Pancreas (tissue), 10 donors: ENCODE measurements around the gene SMYD3. TPM values are rescaled to one million over a fixed set of nuclear protein-coding genes. Genes with fewer than 3 reads are reported as not detected.

Experiments
- ATAC-seq, 4 donors: fragments of 200-7000 bp; cut with Tn5 transposase; one replicate each; pipeline versions ENCODE4 v1.8.0 to v1.9.1; 2020; ENCODE audit warnings: mild to moderate bottlenecking in 4 of 4, moderate library complexity in 4 of 4
- DNase-seq, 6 donors: peaks; one replicate each; pipeline ENCODE4 v3.0.0-alpha.2; 2020
- FAIRE-seq: peaks from 2 replicates; lab custom pipeline; 2012; peaks lifted over from hg19 to GRCh38; lab: Jason Lieb, UNC
- H3K27ac ChIP-seq, 4 donors: fragments of 200-600 bp; sonication (generic); 1 replicate in 3 of 4; 2 replicates in 1 of 4; pipeline versions ENCODE4 v1.5.0 to v1.8.0; 2020
- H3K27me3 ChIP-seq, 4 donors: fragments of 200-600 bp; one replicate each; pipeline ENCODE4 v1.8.0; 2021
- H3K36me3 ChIP-seq, 3 donors: fragments of 200-600 bp; sonication (generic) in 1 of 3; one replicate each; pipeline versions ENCODE4 v1.5.0 to v1.8.0; 2020 to 2021
- H3K4me1 ChIP-seq, 3 donors: fragments of 200-600 bp; one replicate each; pipeline ENCODE4 v1.8.0; 2021
- H3K4me3 ChIP-seq, 4 donors: fragments of 200-600 bp; sonication (generic) in 2 of 4; one replicate each; pipeline versions ENCODE4 v1.5.0 to v1.8.0; 2020 to 2021
- H3K9me3 ChIP-seq, 4 donors: fragments of 200-600 bp; one replicate each; pipeline ENCODE4 v1.8.0; 2021
- CTCF ChIP-seq, 4 donors: fragments of 200-600 bp; sonication (generic) in 3 of 4; IDR thresholded peaks; one replicate each; pipeline versions ENCODE4 v1.5.0 to v1.8.0; 2021; ENCODE audit warnings: antibody characterized with exemption in 4 of 4
- WGBS, 2 donors: extraction: QIAGEN DNeasy Blood & Tissue Kit; methylation state at CpG; one replicate each; pipeline ENCODE4 v1.1.7; 2013; 5-methylcytosine and 5-hydroxymethylcytosine counted together
- intact Hi-C, 3 donors: fragments of 100-400 bp; cut with DNase I; formaldehyde crosslinking; loops; one replicate each; pipeline versions ENCODE4 v1.11.1 to v1.14.2; 2022
- polyA plus RNA-seq, 2 donors: library from polyadenylated mRNA; stranded (reverse); fragments of 200-250 nt; gene quantifications; one replicate each; pipeline ENCODE4 v1.2.3, GENCODE V29; 2013
- total RNA-seq, 6 donors: library from RNA; stranded (reverse); fragmentation: NEBNext Ultra II Directional in 4 of 6; extraction: Animal tissue kit (Norgen Biotek cat#: 25700) in 4 of 6; gene quantifications; one replicate each; pipeline versions ENCODE4 v1.2.1 to v1.2.4, GENCODE V29; 2021 to 2023
- donor health status: healthy with polysubstance abuse.
- donor health status: DM: no; HTN: no; CAD: no; lungs with moderate emphysema.
- donor health status: DM: no; HTN: no; CAD: no.
- donor health status: control.
- donor health status: control.
- donor health status: Bipolar disorder and iron deficiency.
- donor health status: DM: yes; HTN: yes; CAD: no.
- donor health status: DM: no; HTN: no; CAD: no.
- donor health status: DM: no; HTN: no; CAD: no.
- donor health status: DM: yes; HTN: yes; CAD: no.

Gene SMYD3
- total and polyA plus RNA-seq, 8 donors: 4.6 to 10.5 (median 6.7) TPM

- peak in 2 of 4 donors; percentile 34 to 57 for ATAC-seq
- no peaks in the 10 kb centered on the region for H3K4me1 ChIP-seq
- 65 to 68% methylated on average over 3 of the region's 3 CpGs for WGBS, 2 donors
- no peak overlapping the region for H3K4me3 ChIP-seq
- no peaks in the 10 kb centered on the region for H3K27me3 ChIP-seq
- no peak for FAIRE-seq
- H3K36me3 ChIP-seq: no peaks in the 10 kb centered on the region
- TF ChIP-seq CTCF (IDR thresholded peaks at IDR 0.05): no peak
- no peak overlapping the region for H3K27ac ChIP-seq
- intact Hi-C loops: no loop called here
- DNase-seq: no peak
- no peaks in the 10 kb centered on the region for H3K9me3 ChIP-seq
These were observed 502.0 kb downstream of the SMYD3 start for GRCh38 chr1:246005067-246005466.

- ATAC-seq: peak in 3 of 4 donors; percentile 21 to 34 (median 21)
These were observed 502.8 kb downstream of the SMYD3 start for GRCh38 chr1:246004301-246004700.

GRCh38 chr1:246003442-246003730 lies 503.7 kb downstream of the SMYD3 start:
- 34 to 39% methylated on average over 2 of the region's 2 CpGs for WGBS, 2 donors
- FAIRE-seq: no peak
- no peak for ATAC-seq

More at GRCh38 chr1:246004301-246004700, 502.8 kb downstream of the SMYD3 start:
- Histone ChIP-seq H3K27ac (no peak overlapping the region), H3K36me3 (no peaks in the 10 kb centered on the region), H3K4me1 (no peaks in the 10 kb centered on the region), H3K27me3 (no peaks in the 10 kb centered on the region), H3K9me3 (no peaks in the 10 kb centered on the region), H3K4me3 (no peak overlapping the region)
- TF ChIP-seq CTCF (IDR thresholded peaks at IDR 0.05): no peak
- FAIRE-seq (no peak), DNase-seq (no peak)
- WGBS, 2 donors: 47 to 50% methylated on average over 3 of the region's 3 CpGs
- intact Hi-C loops: loop anchor here in 2 of 3 donors (5.0 kb wide), 2 partner anchors 847 to 852 kb away; partner anchors contain the start of gene KIF26B (in 1 of the 2)

GRCh38 chr1:246002725-246003441 lies 504.2 kb downstream of the SMYD3 start:
- H3K36me3 ChIP-seq: no peaks in the 10 kb centered on the region
- peak; percentile 61 to 80 (median 74) for TF ChIP-seq CTCF (IDR thresholded peaks at IDR 0.05)
- H3K4me3 ChIP-seq: no peak overlapping the region
- WGBS, 2 donors: 73 to 77% methylated on average over 23 of the region's 23 CpGs
- peak; percentile 61 to 97 (median 86) for DNase-seq
- H3K27me3 ChIP-seq: no peaks in the 10 kb centered on the region
- H3K9me3 ChIP-seq: no peaks in the 10 kb centered on the region
- intact Hi-C loops: loop anchor here in 2 of 3 donors (5.0 kb wide), 2 partner anchors 846 to 851 kb away; partner anchors contain the start of gene KIF26B (in 1 of the 2)
- no peak for FAIRE-seq
- no peaks in the 10 kb centered on the region for H3K4me1 ChIP-seq
- ATAC-seq: peak; percentile 80 to 93 (median 92)
- no peak overlapping the region for H3K27ac ChIP-seq

More at GRCh38 chr1:246003442-246003730, 503.7 kb downstream of the SMYD3 start:
- intact Hi-C loops: loop anchor here in 2 of 3 donors (5.0 kb wide), 2 partner anchors 846 to 851 kb away; partner anchors contain the start of gene KIF26B (in 1 of the 2)
- H3K9me3 ChIP-seq: no peaks in the 10 kb centered on the region
- no peaks in the 10 kb centered on the region for H3K4me1 ChIP-seq
- H3K36me3 ChIP-seq: no peaks in the 10 kb centered on the region
- no peak for DNase-seq
- no peak for TF ChIP-seq CTCF (IDR thresholded peaks at IDR 0.05)
- no peak overlapping the region for H3K4me3 ChIP-seq
- no peaks in the 10 kb centered on the region for H3K27me3 ChIP-seq
- no peak overlapping the region for H3K27ac ChIP-seq

GRCh38 chr1:246001837-246002230 lies 505.2 kb downstream of the SMYD3 start:
- intact Hi-C loops: loop anchor here in 2 of 3 donors (5.0 kb wide), 2 partner anchors 845 to 850 kb away; partner anchors contain the start of gene KIF26B (in 1 of the 2)
- H3K27me3 ChIP-seq: no peaks in the 10 kb centered on the region
- DNase-seq: no peak
- H3K4me3 ChIP-seq: no peak overlapping the region
- no peak for FAIRE-seq
- no peak for ATAC-seq
- WGBS, 2 donors: 78 to 86% methylated on average over 9 of the region's 9 CpGs
- no peaks in the 10 kb centered on the region for H3K36me3 ChIP-seq
- H3K27ac ChIP-seq: no peak overlapping the region
- no peak for TF ChIP-seq CTCF (IDR thresholded peaks at IDR 0.05)
- no peaks in the 10 kb centered on the region for H3K9me3 ChIP-seq
- no peaks in the 10 kb centered on the region for H3K4me1 ChIP-seq
